HFFc6 (cell line): Measurements from ENCODE around the gene GIGYF1. TPM values are rescaled to one million over a fixed set of nuclear protein-coding genes. Genes with fewer than 3 reads are reported as not detected.
A peak's percentile ranks its signal among the peaks of the same experiment; 100 is the strongest.

Source experiments
- DNase-seq: peaks from one replicate; pipeline ENCODE4 v3.0.0-alpha.2; 2018
- H3K27ac Mint-ChIP-seq: 2 replicates; pipeline ENCODE4 v1.8.0; 2020; ENCODE audit warnings: mild to moderate bottlenecking, mixed read lengths
- H3K27me3 Mint-ChIP-seq: 2 replicates; pipeline ENCODE4 v1.8.0; 2021; ENCODE audit warnings: mild to moderate bottlenecking, moderate library complexity, mixed read lengths; ENCODE audit not compliant: insufficient read depth
- H3K36me3 Mint-ChIP-seq: 2 replicates; pipeline ENCODE4 v1.8.0; 2021; ENCODE audit warnings: low read depth, mixed read lengths
- H3K4me1 Mint-ChIP-seq: 2 replicates; pipeline ENCODE4 v1.8.0; 2020; ENCODE audit warnings: low read depth, mixed read lengths
- H3K4me3 Mint-ChIP-seq: 2 replicates; pipeline ENCODE4 v1.8.0; 2020; ENCODE audit warnings: mild to moderate bottlenecking, moderate library complexity, mixed read lengths
- H3K9me3 Mint-ChIP-seq: 2 replicates; pipeline ENCODE4 v1.8.0; 2020; ENCODE audit warnings: mild to moderate bottlenecking, mixed read lengths
- CTCF ChIP-seq: fragments of 200-600 bp; sonication (generic); IDR thresholded peaks from 2 replicates; pipeline ENCODE4 v1.5.0; 2021; ENCODE audit warnings: antibody characterized with exemption, mild to moderate bottlenecking
- total RNA-seq, 6 experiments: library from RNA; stranded (reverse); fragmentation: NEBNext Ultra II Directional; extraction: Animal tissue kit (Norgen Biotek cat#: 25700); gene quantifications; 2 replicates in 1 of 6; 3 replicates in 5 of 6; pipeline ENCODE4 v1.2.3, GENCODE V29; 2021

Gene GIGYF1
- total RNA-seq, 6 experiments from 2014 or later: 17.7 to 21.8 (median 19.2) TPM

- peaks cover 11% of the 10 kb centered on the region; the same call in 1 of the 2 replicates for H3K4me1 Mint-ChIP-seq
- peak; percentile 16 for DNase-seq
- no peaks in the 10 kb centered on the region for H3K36me3 Mint-ChIP-seq
- no peak overlapping the region for H3K27ac Mint-ChIP-seq
- peak; percentile 54; the same call in 1 of the 2 replicates for TF ChIP-seq CTCF
- H3K9me3 Mint-ChIP-seq: no peaks in the 10 kb centered on the region
- peak overlapping the region; percentile 78 for H3K4me3 Mint-ChIP-seq
- peaks cover 28% of the 10 kb centered on the region for H3K27me3 Mint-ChIP-seq
These were observed 60.9 kb downstream of the GIGYF1 start for GRCh38 chr7:100632951-100633717.

- TF ChIP-seq CTCF: no peak
These were observed 64.0 kb downstream of the GIGYF1 start for GRCh38 chr7:100630066-100630465.

More at GRCh38 chr7:100630066-100630465, 64.0 kb downstream of the GIGYF1 start:
- no peak overlapping the region for H3K27ac Mint-ChIP-seq
- no peak for DNase-seq
- H3K4me1 Mint-ChIP-seq: peaks cover 11% of the 10 kb centered on the region
- no peak overlapping the region for H3K4me3 Mint-ChIP-seq
- H3K27me3 Mint-ChIP-seq: peaks cover 25% of the 10 kb centered on the region
- no peaks in the 10 kb centered on the region for H3K36me3 Mint-ChIP-seq
- no peaks in the 10 kb centered on the region for H3K9me3 Mint-ChIP-seq

Other genes with a start within 250 kb of the GIGYF1 start
- 1 to 10 TPM in 3 of 6 experiments, under 1 TPM in 3; 0.66 to 1.6 (median 1.0) TPM for gene SPACDR, start 230.0 kb downstream of the GIGYF1 start, total RNA-seq
- 10 to 100 TPM; 50.6 to 54.5 (median 51.7) TPM for gene TSC22D4, start 215.0 kb downstream of the GIGYF1 start, total RNA-seq
- gene NYAP1, start 210.3 kb downstream of the GIGYF1 start, total RNA-seq: under 1 TPM; 0.50 to 0.99 (median 0.86) TPM
- gene AGFG2, start 155.0 kb downstream of the GIGYF1 start, total RNA-seq: 10 to 100 TPM; 14.4 to 21.4 (median 18.9) TPM
- gene SAP25, start 120.3 kb downstream of the GIGYF1 start, total RNA-seq: under 1 TPM in 3 of 6 experiments, not detected in 3; 0.40 to 0.87 (median 0.55) TPM
- gene LRCH4, start 108.1 kb downstream of the GIGYF1 start, total RNA-seq: 10 to 100 TPM; 34.7 to 40.6 (median 38.5) TPM
- under 1 TPM; 0.20 to 0.47 (median 0.28) TPM for gene FBXO24, start 107.9 kb downstream of the GIGYF1 start, total RNA-seq
- 100 to 1,000 TPM; 291 to 396 (median 388) TPM for gene PCOLCE, start 91.9 kb downstream of the GIGYF1 start, total RNA-seq
- gene MOSPD3, start 81.7 kb downstream of the GIGYF1 start, total RNA-seq: 10 to 100 TPM; 14.6 to 19.0 (median 17.4) TPM
- 1 to 10 TPM in 1 of 6 experiments, under 1 TPM in 3, not detected in 2; 0.16 to 1.1 (median 0.27) TPM for gene TFR2, start 52.7 kb downstream of the GIGYF1 start, total RNA-seq
- gene ACTL6B, start 37.8 kb downstream of the GIGYF1 start, total RNA-seq: not detected
- 100 to 1,000 TPM; 301 to 369 (median 322) TPM for gene GNB2, start 20.5 kb downstream of the GIGYF1 start, total RNA-seq
- 10 to 100 TPM; 30.2 to 42.2 (median 34.4) TPM for gene POP7, start 11.9 kb upstream of the GIGYF1 start, total RNA-seq
- gene EPO, start 26.2 kb upstream of the GIGYF1 start, total RNA-seq: not detected
- gene ZAN, start 39.3 kb upstream of the GIGYF1 start, total RNA-seq: not detected
- gene EPHB4, start 133.3 kb upstream of the GIGYF1 start, total RNA-seq: 1 to 10 TPM; 3.8 to 10.0 (median 4.6) TPM
- gene SLC12A9, start 158.5 kb upstream of the GIGYF1 start, total RNA-seq: 10 to 100 TPM; 19.3 to 26.2 (median 21.7) TPM
- 100 to 1,000 TPM; 125 to 148 (median 140) TPM for gene TRIP6, start 173.1 kb upstream of the GIGYF1 start, total RNA-seq
- gene SRRT, start 180.9 kb upstream of the GIGYF1 start, total RNA-seq: 100 to 1,000 TPM; 111 to 154 (median 133) TPM
- gene UFSP1, start 195.5 kb upstream of the GIGYF1 start, total RNA-seq: 1 to 10 TPM; 3.2 to 3.6 (median 3.5) TPM
- under 1 TPM in 1 of 6 experiments, not detected in 5; 0.31 TPM for gene ACHE, start 201.6 kb upstream of the GIGYF1 start, total RNA-seq